AG04449 (cell line): ENCODE measurements around the gene SCUBE2.

Experiments used
- CTCF ChIA-PET: fragments of 350-600 bp; formaldehyde crosslinking; extraction: SDS; loops from one replicate; lab custom pipeline; 2021; ENCODE audit warnings: antibody characterized with exemption; lab: Yijun Ruan, JAX
- POLR2A ChIA-PET: fragments of 400-600, 350-600 bp; formaldehyde crosslinking; extraction: SDS; loops from one replicate; lab custom pipeline; 2020; ENCODE audit warnings: antibody characterized with exemption, inconsistent platforms; lab: Yijun Ruan, JAX
- DNase-seq: peaks from one replicate; pipeline ENCODE4 v3.0.0-alpha.2; 2010; ENCODE audit warnings: low read depth, low spot score
- H3K4me3 ChIP-seq: 2 replicates; pipeline ENCODE4 v1.5.1; 2011; ENCODE audit warnings: low read depth, mild to moderate bottlenecking, control low read depth, low read length
- TF ChIP-seq, protein P1 (sequence below): IDR thresholded peaks from one replicate; pipeline ENCODE4 v1.5.1; 2011; ENCODE audit warnings: mild to moderate bottlenecking, moderate library complexity, low read length, control low read depth, inconsistent platforms; ENCODE audit not compliant: insufficient read depth; ENCODE audit errors: missing control alignments

Gene SCUBE2

DNA sequence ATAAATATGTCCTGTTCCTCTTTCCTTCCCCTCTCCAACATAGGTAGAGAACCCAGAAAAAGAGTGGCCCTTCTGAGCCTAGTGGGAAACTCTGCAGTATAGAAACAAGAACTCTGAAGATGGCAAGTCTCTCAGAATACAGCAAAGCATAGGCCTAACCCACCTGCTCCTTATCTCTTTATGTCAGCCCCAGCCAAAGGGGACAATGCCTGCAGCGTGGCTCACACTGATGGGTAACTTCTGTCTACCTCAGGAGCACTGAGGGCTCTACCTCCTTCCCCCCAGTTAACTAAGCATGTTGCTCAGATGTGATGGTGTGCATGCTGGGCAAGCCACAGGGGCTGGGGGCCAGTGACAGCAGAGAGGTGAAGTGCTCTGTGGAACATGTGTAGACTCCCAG, 82.7 kb downstream of the SCUBE2 start:
- no peak for DNase-seq
- no peak overlapping the region for H3K4me3 ChIP-seq
- POLR2A ChIA-PET: no interaction called here
- TF ChIP-seq, protein P1, sequence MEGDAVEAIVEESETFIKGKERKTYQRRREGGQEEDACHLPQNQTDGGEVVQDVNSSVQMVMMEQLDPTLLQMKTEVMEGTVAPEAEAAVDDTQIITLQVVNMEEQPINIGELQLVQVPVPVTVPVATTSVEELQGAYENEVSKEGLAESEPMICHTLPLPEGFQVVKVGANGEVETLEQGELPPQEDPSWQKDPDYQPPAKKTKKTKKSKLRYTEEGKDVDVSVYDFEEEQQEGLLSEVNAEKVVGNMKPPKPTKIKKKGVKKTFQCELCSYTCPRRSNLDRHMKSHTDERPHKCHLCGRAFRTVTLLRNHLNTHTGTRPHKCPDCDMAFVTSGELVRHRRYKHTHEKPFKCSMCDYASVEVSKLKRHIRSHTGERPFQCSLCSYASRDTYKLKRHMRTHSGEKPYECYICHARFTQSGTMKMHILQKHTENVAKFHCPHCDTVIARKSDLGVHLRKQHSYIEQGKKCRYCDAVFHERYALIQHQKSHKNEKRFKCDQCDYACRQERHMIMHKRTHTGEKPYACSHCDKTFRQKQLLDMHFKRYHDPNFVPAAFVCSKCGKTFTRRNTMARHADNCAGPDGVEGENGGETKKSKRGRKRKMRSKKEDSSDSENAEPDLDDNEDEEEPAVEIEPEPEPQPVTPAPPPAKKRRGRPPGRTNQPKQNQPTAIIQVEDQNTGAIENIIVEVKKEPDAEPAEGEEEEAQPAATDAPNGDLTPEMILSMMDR: no peak
- CTCF ChIA-PET: no interaction called here

DNA sequence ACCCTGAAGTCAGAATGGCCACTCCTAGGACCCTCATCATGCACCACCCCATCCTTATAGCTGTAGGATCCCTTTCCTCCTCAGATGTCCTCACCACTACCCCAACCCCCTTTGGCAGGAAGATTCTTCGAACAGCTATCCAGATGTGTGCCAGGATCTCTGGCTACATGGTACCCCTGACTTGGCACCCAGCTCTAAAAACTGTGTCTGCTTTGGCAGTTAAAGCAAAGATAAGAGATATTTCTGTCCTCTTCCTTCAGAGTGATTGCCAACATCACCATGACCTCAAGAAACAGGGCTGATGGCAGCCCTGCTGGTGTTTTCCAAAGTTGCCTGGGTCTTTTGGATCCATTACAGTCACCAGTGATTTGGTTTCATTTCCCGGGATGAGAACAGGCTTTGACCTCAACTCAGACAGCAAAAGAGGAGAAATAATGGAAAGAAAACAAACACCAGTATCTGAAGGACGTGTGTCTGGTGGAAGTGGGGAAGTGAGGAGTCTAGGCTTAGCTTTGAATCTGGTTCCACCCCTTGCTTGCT, 83.3 kb downstream of the SCUBE2 start:
- POLR2A ChIA-PET: no interaction called here
- CTCF ChIA-PET: interaction anchor here (1.3 to 4.0 kb wide), 3 partner anchors 9 to 133 kb away, joined by 3 to 51 read pairs (median 4); no protein-coding TSS in a partner anchor

DNA sequence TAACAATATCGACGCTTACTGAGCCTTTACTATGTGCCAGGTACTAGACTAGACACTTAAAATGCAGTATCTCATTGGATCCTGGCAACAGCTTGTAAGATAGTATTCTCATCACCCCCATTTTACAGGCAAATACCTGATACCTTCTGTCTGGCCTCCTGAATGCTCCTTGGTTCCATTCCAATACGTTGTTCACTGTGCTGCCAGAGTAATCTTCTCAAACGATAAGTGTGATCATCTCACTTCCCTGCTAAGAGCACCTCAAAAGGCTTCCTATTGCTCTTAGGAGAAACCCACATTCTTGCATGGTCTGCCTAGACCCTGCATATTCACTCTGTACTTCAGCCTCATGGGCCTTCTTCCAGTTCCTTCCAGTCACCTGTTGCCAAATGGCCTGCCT, 86.3 kb downstream of the SCUBE2 start:
- ChIA-PET POLR2A (interaction anchor here (0.7 kb wide), 1 partner anchor 972 kb away, joined by 3 read pairs; no protein-coding TSS in a partner anchor), CTCF (interaction anchor here (4.0 kb wide), 1 partner anchor 12 kb away, joined by 51 read pairs; no protein-coding TSS in a partner anchor)
- no peak for DNase-seq

More for the DNA sequence above, 83.3 kb downstream of the SCUBE2 start:
- no peak overlapping the region for H3K4me3 ChIP-seq
- TF ChIP-seq, protein P1: no peak
- no peak for DNase-seq

DNA sequence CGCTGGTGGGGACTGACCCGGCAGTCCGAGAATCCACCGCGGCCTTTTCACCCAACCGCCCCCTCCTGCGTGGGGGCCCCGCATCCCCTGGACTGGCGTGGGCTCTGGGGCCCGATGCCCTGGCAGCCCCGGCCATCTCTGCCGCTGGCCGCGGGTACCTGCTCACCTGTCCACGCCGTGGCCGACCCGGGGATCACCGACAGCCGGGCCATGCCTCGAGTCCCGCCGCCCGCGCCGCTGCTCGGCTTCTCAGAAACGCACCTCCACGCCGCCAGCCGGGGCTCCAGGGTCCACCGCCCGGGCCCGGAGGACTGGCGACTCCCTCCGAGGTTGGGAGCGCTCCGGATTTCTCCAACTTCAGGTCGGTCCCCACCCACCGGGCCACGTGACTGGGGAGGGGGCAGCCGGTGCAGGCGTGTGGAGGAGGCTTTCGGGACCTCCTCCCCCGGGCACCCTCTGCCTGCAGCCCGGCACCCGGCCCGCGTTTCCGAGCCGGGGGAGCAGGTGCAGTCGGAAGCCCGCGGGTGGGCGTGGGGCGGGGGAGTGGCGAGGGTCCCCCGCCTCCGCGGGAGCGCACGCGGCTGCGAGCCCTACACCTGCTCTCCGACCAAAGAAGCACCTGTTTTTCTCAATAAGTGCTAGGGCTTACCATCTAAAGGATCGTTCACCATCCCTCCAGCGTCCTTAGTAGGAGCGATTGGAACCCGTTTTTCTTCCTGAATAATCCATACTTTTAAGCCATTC, 87.0 kb downstream of the SCUBE2 start:
- TF ChIP-seq, protein P1: no peak
- no peak for DNase-seq
- ChIA-PET CTCF (interaction anchor here (1.3 to 4.0 kb wide), 3 partner anchors 11 to 13 kb away, joined by 4 to 51 read pairs (median 14); no protein-coding TSS in a partner anchor), POLR2A (interaction anchor here (0.7 kb wide), 1 partner anchor 19 kb away, joined by 3 read pairs; no protein-coding TSS in a partner anchor)
- H3K4me3 ChIP-seq: peak overlapping the region; percentile 65

More for the DNA sequence above, 86.3 kb downstream of the SCUBE2 start:
- H3K4me3 ChIP-seq: no peak overlapping the region
- TF ChIP-seq, protein P1: no peak

DNA sequence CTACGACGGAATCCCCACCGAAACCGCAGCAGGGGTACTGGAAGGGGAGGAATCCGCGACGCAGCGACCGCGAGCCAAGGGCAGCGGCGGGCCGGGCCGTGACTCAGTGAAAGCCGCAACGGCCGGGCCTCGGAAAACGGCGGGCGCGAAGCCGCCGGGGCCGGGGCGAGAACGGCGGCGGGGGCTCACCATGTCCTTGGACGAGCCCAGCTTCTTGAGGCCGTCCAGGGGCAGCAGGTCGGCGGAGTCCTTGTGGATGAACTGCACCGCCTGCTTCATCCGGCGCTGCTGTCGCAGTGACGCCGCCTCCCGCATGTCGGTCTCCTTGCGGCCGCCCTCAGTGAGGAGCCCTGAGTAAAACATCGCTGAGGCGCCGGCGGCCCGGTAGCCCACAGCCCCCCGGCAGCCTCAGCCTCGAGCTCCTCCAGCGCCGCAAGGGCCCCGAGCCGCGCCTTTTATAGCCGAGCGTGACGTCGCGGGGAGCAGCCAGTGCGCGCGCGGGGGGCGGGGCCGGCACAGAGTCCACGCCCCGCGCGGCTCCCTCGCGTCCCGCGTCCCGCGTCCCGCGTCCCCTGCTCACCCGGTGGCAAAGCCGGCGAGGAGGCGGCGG, 87.7 kb downstream of the SCUBE2 start, which contains the start of gene NRIP3:
NRIP3 (minus strand) TSS at position 429 of the 610 bp plus-strand sequence; CDS start at position 363, 66 bp downstream.
- TF ChIP-seq, protein P1: no peak
- DNase-seq: no peak
- ChIA-PET POLR2A (interaction anchor here (0.6 to 0.7 kb wide), 2 partner anchors 18 to 36 kb away, joined by 3 read pairs; no protein-coding TSS in a partner anchor), CTCF (interaction anchor here (0.6 to 2.5 kb wide), 4 partner anchors 10 to 39 kb away, joined by 4 to 14 read pairs (median 4); partner anchors contain the start of gene TMEM9B)
- peak within 1 kb of the TSS; percentile 65 for H3K4me3 ChIP-seq
